ENCODE measurements around the gene CD22. TPM values are rescaled to one million over a fixed set of nuclear protein-coding genes. Genes with fewer than 3 reads are reported as not detected.

Gene CD22
- polyA plus RNA-seq, 2 donors, result 0.71 to 1.2 TPM

DNA sequence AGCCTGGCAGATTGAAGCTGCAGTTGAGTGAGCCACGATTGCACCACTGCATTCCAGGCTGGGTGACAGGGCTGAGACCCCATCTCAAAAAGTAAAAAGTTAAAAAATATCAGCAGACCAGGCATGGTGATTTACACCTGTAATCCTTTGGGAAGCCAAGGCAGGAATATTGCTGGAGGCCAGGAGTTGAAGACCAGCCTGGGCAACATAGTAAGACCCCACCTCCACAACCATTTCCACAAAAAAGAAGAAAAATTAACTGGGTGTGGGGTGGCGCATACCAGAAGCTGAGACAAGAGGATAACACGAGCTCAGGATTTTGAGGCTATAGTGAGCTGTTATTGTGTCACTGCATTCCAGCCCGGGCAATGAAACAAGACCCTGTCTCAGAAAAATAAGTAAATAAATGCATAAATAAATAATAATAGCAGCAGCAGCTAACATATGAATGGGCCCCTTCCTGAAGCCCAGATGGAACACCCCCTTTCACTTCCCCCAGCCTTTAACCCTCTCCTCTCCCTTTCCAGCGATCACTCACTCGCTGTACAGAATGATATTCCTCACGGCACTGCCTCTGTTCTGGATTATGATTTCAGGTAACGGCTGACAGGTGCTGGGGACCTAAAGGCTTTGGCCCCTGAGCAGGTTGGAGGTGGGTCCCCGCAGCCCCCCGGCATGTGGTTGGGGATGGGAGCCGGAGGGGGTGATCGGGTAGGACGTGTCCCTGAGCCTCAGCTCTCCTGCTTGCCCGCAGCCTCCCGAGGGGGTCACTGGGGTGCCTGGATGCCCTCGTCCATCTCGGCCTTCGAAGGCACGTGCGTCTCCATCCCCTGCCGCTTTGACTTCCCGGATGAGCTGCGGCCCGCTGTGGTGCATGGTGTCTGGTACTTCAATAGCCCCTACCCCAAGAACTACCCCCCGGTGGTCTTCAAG, 33.9 kb upstream of the CD22 start:
- Histone ChIP-seq H3K4me1 (ENCODE audit: control insufficient read depth in 2 of 2, insufficient read depth in 2 of 2, low read length in 1 of 2) (no peaks in the 10 kb centered on the region), H3K27ac (ENCODE audit: low read depth in 2 of 2, low read length in 1 of 2) (no peak overlapping the region), H3K9me3 (ENCODE audit: control insufficient read depth in 2 of 2, insufficient read depth in 1 of 2, low read depth in 1 of 2, low read length in 1 of 2) (no peaks in the 10 kb centered on the region), H3K27me3 (ENCODE audit: control insufficient read depth in 1 of 2, insufficient read depth in 2 of 2, low read length in 2 of 2) (no peaks in the 10 kb centered on the region), H3K4me3 (ENCODE audit: low read depth in 1 of 2, low read length in 2 of 2) (no peak overlapping the region), H3K36me3 (ENCODE audit: control insufficient read depth in 2 of 2, insufficient read depth in 2 of 2, low read length in 1 of 2) (no peaks in the 10 kb centered on the region)
- 55 to 56% methylated on average over 25 of the region's 25 CpGs for WGBS, 2 donors

DNA sequence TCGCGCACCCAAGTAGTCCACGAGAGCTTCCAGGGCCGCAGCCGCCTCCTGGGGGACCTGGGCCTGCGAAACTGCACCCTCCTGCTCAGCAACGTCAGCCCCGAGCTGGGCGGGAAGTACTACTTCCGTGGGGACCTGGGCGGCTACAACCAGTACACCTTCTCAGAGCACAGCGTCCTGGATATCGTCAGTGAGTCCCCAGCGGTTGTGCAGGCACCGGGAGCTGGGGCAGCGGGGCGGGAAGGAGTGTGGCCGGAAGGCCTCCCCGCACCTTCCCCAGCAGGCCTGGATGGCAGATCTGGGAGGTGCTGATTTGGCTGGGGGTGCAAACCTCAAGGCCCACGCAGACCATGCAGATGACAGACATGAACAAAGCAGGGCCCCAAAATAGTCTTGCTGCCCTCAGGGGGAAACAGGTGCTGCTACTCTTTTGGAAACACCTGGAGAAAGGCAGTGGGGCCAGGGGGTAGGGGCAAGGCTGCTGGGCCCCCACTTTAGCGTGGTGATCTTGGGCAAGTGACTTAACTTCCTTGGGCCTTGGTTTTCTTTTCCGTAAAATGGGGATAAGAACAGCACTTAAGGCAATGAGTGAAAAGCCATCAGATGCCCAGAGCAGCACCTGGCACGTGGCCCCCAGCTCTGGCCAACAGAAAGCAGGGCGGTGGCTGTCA, 33.1 kb upstream of the CD22 start:
- Histone ChIP-seq H3K9me3 (ENCODE audit: control insufficient read depth in 2 of 2, insufficient read depth in 1 of 2, low read depth in 1 of 2, low read length in 1 of 2) (no peaks in the 10 kb centered on the region), H3K27me3 (ENCODE audit: control insufficient read depth in 1 of 2, insufficient read depth in 2 of 2, low read length in 2 of 2) (no peaks in the 10 kb centered on the region), H3K4me1 (ENCODE audit: control insufficient read depth in 2 of 2, insufficient read depth in 2 of 2, low read length in 1 of 2) (no peaks in the 10 kb centered on the region), H3K27ac (ENCODE audit: low read depth in 2 of 2, low read length in 1 of 2) (no peak overlapping the region), H3K36me3 (ENCODE audit: control insufficient read depth in 2 of 2, insufficient read depth in 2 of 2, low read length in 1 of 2) (no peaks in the 10 kb centered on the region), H3K4me3 (ENCODE audit: low read depth in 1 of 2, low read length in 2 of 2) (no peak overlapping the region)
- WGBS, 2 donors, result 44 to 53% methylated on average over 24 of the region's 24 CpGs

DNA sequence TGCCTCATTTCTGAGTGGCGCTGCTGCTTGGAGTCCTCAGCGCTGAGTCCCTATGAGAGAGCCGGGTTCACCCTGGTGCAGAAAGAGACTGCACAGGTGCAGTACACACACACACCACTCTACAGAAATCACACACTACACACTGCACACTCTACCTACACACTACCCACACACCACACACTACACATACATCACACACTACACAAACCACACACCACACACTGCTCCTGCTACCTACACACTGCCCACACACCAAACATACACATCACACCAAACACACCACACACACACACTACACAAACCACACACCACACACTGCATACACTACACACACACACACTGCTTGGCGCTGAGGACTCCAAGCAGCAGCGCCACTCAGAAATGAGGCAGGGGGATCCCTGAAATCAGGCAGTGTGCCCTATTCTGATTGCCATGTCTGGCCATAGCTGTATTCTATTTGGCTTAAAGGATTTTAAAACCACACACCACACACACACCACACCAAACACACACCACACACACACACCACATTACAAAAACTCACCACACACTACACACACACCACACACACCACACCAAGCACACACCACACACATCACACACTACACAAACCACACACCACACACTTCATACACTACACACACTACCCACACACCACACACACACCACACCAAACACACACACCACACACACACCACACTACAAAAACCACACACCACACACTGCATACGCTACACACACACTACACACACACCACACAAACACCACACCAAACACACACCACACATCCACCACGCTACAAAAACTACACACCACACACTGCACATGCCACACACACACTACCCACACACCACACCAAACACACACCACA, 32.1 kb upstream of the CD22 start:
- H3K4me1 ChIP-seq (ENCODE audit: control insufficient read depth in 2 of 2, insufficient read depth in 2 of 2, low read length in 1 of 2), result no peaks in the 10 kb centered on the region
- 84 to 88% methylated on average over 7 of the region's 7 CpGs for WGBS, 2 donors
- H3K27ac ChIP-seq (ENCODE audit: low read depth in 2 of 2, low read length in 1 of 2), result no peak overlapping the region
- no peaks in the 10 kb centered on the region for H3K36me3 ChIP-seq (ENCODE audit: control insufficient read depth in 2 of 2, insufficient read depth in 2 of 2, low read length in 1 of 2)
- H3K27me3 ChIP-seq (ENCODE audit: control insufficient read depth in 1 of 2, insufficient read depth in 2 of 2, low read length in 2 of 2), result no peaks in the 10 kb centered on the region
- no peaks in the 10 kb centered on the region for H3K9me3 ChIP-seq (ENCODE audit: control insufficient read depth in 2 of 2, insufficient read depth in 1 of 2, low read depth in 1 of 2, low read length in 1 of 2)
- H3K4me3 ChIP-seq (ENCODE audit: low read depth in 1 of 2, low read length in 2 of 2), result no peak overlapping the region

DNA sequence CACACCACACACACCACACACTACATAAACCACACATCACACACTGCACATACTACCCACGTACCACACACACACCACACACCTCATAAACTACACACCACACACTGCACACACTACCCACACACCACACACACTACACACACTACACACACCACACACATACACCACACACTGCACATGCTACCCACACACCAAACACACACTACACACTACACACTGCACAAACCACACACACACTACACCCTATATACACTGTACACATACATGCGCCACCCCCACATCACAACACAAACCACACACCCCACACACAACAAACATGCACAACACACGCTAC, 31.5 kb upstream of the CD22 start:
- H3K9me3 ChIP-seq (ENCODE audit: control insufficient read depth in 2 of 2, insufficient read depth in 1 of 2, low read depth in 1 of 2, low read length in 1 of 2), result no peaks in the 10 kb centered on the region
- no peak overlapping the region for H3K27ac ChIP-seq (ENCODE audit: low read depth in 2 of 2, low read length in 1 of 2)
- no peak overlapping the region for H3K4me3 ChIP-seq (ENCODE audit: low read depth in 1 of 2, low read length in 2 of 2)
- no peaks in the 10 kb centered on the region for H3K36me3 ChIP-seq (ENCODE audit: control insufficient read depth in 2 of 2, insufficient read depth in 2 of 2, low read length in 1 of 2)
- H3K27me3 ChIP-seq (ENCODE audit: control insufficient read depth in 1 of 2, insufficient read depth in 2 of 2, low read length in 2 of 2), result no peaks in the 10 kb centered on the region
- WGBS, 2 donors, result 94 to 100% methylated on average over 3 of the region's 3 CpGs
- no peaks in the 10 kb centered on the region for H3K4me1 ChIP-seq (ENCODE audit: control insufficient read depth in 2 of 2, insufficient read depth in 2 of 2, low read length in 1 of 2)

DNA sequence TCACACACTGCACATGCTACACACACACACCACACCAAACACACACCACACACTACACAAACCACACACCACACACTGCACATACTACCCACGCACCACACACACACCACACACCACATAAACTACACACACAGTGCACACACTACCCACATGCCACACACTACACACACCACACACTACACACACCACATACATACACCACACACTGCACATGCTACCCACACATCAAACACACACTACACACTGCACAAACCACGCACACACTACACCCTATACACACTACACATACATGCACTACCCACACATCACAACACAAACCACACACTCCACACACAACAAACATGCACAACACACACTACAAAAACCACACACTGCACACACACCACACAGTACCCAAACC, 31.1 kb upstream of the CD22 start:
- H3K27me3 ChIP-seq (ENCODE audit: control insufficient read depth in 1 of 2, insufficient read depth in 2 of 2, low read length in 2 of 2), result no peaks in the 10 kb centered on the region
- WGBS, 2 donors, result 95 to 98% methylated on average over 2 of the region's 2 CpGs
- H3K36me3 ChIP-seq (ENCODE audit: control insufficient read depth in 2 of 2, insufficient read depth in 2 of 2, low read length in 1 of 2), result no peaks in the 10 kb centered on the region
- no peaks in the 10 kb centered on the region for H3K9me3 ChIP-seq (ENCODE audit: control insufficient read depth in 2 of 2, insufficient read depth in 1 of 2, low read depth in 1 of 2, low read length in 1 of 2)
- no peak overlapping the region for H3K27ac ChIP-seq (ENCODE audit: low read depth in 2 of 2, low read length in 1 of 2)
- H3K4me3 ChIP-seq (ENCODE audit: low read depth in 1 of 2, low read length in 2 of 2), result no peak overlapping the region
- H3K4me1 ChIP-seq (ENCODE audit: control insufficient read depth in 2 of 2, insufficient read depth in 2 of 2, low read length in 1 of 2), result no peaks in the 10 kb centered on the region

DNA sequence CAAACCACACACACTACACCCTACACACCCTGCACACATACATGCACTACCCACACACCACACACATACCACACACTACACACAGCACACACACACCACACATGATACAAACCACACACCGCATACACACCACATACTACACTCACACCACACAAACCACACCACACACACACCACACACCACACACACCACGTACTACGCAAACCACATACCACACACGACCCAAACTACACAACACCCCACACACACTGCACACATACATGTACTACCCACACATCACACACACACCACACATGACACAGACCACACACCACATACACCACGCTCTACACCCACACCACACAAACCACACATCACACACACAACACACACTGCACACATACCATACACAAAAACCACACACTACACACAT, 30.4 kb upstream of the CD22 start:
- H3K27me3 ChIP-seq (ENCODE audit: control insufficient read depth in 1 of 2, insufficient read depth in 2 of 2, low read length in 2 of 2), result no peaks in the 10 kb centered on the region
- WGBS, 2 donors, result 94 to 95% methylated on average over 5 of the region's 5 CpGs
- H3K36me3 ChIP-seq (ENCODE audit: control insufficient read depth in 2 of 2, insufficient read depth in 2 of 2, low read length in 1 of 2), result no peaks in the 10 kb centered on the region
- no peaks in the 10 kb centered on the region for H3K9me3 ChIP-seq (ENCODE audit: control insufficient read depth in 2 of 2, insufficient read depth in 1 of 2, low read depth in 1 of 2, low read length in 1 of 2)
- H3K4me3 ChIP-seq (ENCODE audit: low read depth in 1 of 2, low read length in 2 of 2), result no peak overlapping the region
- no peaks in the 10 kb centered on the region for H3K4me1 ChIP-seq (ENCODE audit: control insufficient read depth in 2 of 2, insufficient read depth in 2 of 2, low read length in 1 of 2)
- no peak overlapping the region for H3K27ac ChIP-seq (ENCODE audit: low read depth in 2 of 2, low read length in 1 of 2)

DNA sequence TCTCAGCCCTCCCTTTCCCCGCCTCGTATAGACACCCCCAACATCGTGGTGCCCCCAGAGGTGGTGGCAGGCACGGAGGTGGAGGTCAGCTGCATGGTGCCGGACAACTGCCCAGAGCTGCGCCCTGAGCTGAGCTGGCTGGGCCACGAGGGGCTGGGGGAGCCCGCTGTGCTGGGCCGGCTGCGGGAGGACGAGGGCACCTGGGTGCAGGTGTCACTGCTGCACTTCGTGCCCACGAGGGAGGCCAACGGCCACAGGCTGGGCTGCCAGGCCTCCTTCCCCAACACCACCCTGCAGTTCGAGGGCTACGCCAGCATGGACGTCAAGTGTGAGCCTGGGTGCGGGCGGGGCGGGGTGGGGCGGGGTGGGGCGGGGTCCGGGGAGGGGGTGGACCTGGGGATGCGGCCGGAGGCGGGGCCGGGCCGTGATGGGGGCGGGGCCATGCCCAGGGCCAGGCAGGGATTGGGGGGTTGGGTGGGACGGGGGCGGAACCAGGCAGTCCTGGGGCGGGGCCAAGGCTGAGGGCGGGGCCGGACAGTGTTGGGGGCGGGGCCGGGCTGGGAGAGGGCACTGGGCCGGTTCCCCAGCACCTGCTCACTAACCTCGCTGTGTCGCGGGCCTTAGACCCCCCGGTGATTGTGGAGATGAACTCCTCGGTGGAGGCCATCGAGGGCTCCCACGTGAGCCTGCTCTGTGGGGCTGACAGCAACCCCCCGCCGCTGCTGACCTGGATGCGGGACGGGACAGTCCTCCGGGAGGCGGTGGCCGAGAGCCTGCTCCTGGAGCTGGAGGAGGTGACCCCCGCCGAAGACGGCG, 29.3 kb upstream of the CD22 start:
- H3K27ac ChIP-seq (ENCODE audit: low read depth in 2 of 2, low read length in 1 of 2), result no peak overlapping the region
- no peak overlapping the region for H3K4me3 ChIP-seq (ENCODE audit: low read depth in 1 of 2, low read length in 2 of 2)
- no peaks in the 10 kb centered on the region for H3K4me1 ChIP-seq (ENCODE audit: control insufficient read depth in 2 of 2, insufficient read depth in 2 of 2, low read length in 1 of 2)
- no peaks in the 10 kb centered on the region for H3K27me3 ChIP-seq (ENCODE audit: control insufficient read depth in 1 of 2, insufficient read depth in 2 of 2, low read length in 2 of 2)
- no peaks in the 10 kb centered on the region for H3K36me3 ChIP-seq (ENCODE audit: control insufficient read depth in 2 of 2, insufficient read depth in 2 of 2, low read length in 1 of 2)
- H3K9me3 ChIP-seq (ENCODE audit: control insufficient read depth in 2 of 2, insufficient read depth in 1 of 2, low read depth in 1 of 2, low read length in 1 of 2), result no peaks in the 10 kb centered on the region
- 56 to 57% methylated on average over 27 to 55 of the region's 55 CpGs for WGBS, 2 donors

DNA sequence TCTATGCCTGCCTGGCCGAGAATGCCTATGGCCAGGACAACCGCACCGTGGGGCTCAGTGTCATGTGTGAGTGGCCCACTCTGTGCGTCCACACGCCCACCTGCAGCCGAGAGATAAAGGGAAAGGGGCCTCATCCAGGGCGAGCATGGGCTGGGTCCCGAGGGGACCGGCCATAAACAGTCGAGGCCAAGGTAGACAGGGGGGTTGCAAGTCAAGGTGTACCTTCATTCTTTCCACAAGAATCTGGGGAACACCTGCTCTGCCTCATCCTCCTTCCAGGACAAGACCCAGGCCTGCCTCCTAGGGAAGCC, 28.7 kb upstream of the CD22 start:
- no peaks in the 10 kb centered on the region for H3K27me3 ChIP-seq (ENCODE audit: control insufficient read depth in 1 of 2, insufficient read depth in 2 of 2, low read length in 2 of 2)
- no peak overlapping the region for H3K4me3 ChIP-seq (ENCODE audit: low read depth in 1 of 2, low read length in 2 of 2)
- H3K36me3 ChIP-seq (ENCODE audit: control insufficient read depth in 2 of 2, insufficient read depth in 2 of 2, low read length in 1 of 2), result no peaks in the 10 kb centered on the region
- no peaks in the 10 kb centered on the region for H3K9me3 ChIP-seq (ENCODE audit: control insufficient read depth in 2 of 2, insufficient read depth in 1 of 2, low read depth in 1 of 2, low read length in 1 of 2)
- WGBS, 2 donors, result 83 to 89% methylated on average over 7 to 10 of the region's 10 CpGs
- H3K27ac ChIP-seq (ENCODE audit: low read depth in 2 of 2, low read length in 1 of 2), result no peak overlapping the region
- H3K4me1 ChIP-seq (ENCODE audit: control insufficient read depth in 2 of 2, insufficient read depth in 2 of 2, low read length in 1 of 2), result no peaks in the 10 kb centered on the region

DNA sequence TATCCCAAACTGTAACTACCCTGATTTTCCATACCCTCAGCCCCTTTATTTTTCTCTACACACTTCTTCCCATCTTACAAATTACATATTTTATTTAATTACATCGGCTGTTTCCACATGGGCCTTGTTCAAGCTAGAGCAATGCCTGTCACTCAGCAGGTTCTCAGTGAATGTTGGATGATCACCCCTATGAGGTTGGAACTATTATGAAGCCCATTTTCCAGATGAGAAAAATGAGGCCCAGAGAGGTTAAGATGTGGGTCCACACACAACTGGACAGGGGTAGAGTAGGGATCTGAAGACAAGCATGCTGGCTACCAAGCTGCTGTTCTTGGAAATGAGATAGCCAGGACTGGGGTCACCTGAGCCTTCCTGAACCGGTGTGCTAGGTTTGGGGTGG, 27.0 kb upstream of the CD22 start:
- 90 to 98% methylated on average over 2 of the region's 2 CpGs for WGBS, 2 donors
- H3K4me3 ChIP-seq (ENCODE audit: low read depth in 1 of 2, low read length in 2 of 2), result no peak overlapping the region
- H3K27ac ChIP-seq (ENCODE audit: low read depth in 2 of 2, low read length in 1 of 2), result no peak overlapping the region
- H3K27me3 ChIP-seq (ENCODE audit: control insufficient read depth in 1 of 2, insufficient read depth in 2 of 2, low read length in 2 of 2), result no peaks in the 10 kb centered on the region
- no peaks in the 10 kb centered on the region for H3K9me3 ChIP-seq (ENCODE audit: control insufficient read depth in 2 of 2, insufficient read depth in 1 of 2, low read depth in 1 of 2, low read length in 1 of 2)
- H3K4me1 ChIP-seq (ENCODE audit: control insufficient read depth in 2 of 2, insufficient read depth in 2 of 2, low read length in 1 of 2), result no peaks in the 10 kb centered on the region
- H3K36me3 ChIP-seq (ENCODE audit: control insufficient read depth in 2 of 2, insufficient read depth in 2 of 2, low read length in 1 of 2), result no peaks in the 10 kb centered on the region
